ENCODE results near the gene COBL.

The COBL gene

DNA sequence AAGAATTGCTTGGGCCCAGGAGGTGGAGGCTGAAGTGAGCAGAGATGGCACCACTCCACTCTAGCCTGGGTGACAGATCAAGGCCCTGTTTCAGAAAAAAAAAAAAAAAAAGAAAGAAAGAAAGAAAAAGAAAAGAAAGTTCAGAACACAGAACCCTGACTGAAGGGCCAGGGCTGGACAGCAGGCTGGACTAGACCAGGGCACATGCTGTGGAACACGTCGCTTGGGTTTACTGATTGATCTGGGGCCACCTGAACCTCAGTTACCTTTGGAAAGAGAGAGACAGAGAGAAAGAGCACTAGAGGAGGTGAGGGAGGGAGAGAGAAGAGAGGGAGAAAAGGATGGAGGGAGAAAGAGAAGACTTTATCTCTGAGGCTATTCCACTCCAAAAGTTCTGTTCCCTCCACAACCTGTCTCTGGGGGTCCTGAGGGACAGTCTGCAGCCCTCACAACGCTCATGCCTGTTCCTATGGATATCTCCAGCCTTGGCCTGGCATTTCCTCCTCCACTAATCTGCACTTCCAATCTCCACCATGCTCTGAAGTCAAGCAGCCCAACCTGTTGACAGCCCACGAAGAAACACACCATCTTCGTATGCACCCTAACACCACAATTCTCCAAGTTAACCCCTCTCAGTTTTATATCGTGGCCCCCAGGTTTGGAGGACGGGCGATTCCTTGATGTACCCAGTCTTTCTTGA, 81.8 kb downstream of the COBL start:
- H3K4me1 ChIP-seq, result peaks cover 72% of the 10 kb centered on the region
- no peaks in the 10 kb centered on the region for H3K27me3 ChIP-seq (ENCODE audit: control insufficient read depth, insufficient read depth, low read length)
- H3K9ac ChIP-seq, result no peak overlapping the region
- no peak overlapping the region for H3K4me2 ChIP-seq (ENCODE audit: low read length)
- H3K9me3 ChIP-seq (ENCODE audit: control insufficient read depth, low read length), result no peaks in the 10 kb centered on the region
- H2AFZ ChIP-seq, result no peak overlapping the region
- H3K4me3 ChIP-seq (ENCODE audit: low read depth, low read length), result no peak overlapping the region
- peaks cover 31% of the 10 kb centered on the region for H3K79me2 ChIP-seq
- TF ChIP-seq CTCF (IDR thresholded peaks at IDR 0.05), result no peak
- H3K27ac ChIP-seq, result peak overlapping the region; percentile 93
- H3K36me3 ChIP-seq (ENCODE audit: control insufficient read depth, insufficient read depth, low read length), result no peaks in the 10 kb centered on the region

DNA sequence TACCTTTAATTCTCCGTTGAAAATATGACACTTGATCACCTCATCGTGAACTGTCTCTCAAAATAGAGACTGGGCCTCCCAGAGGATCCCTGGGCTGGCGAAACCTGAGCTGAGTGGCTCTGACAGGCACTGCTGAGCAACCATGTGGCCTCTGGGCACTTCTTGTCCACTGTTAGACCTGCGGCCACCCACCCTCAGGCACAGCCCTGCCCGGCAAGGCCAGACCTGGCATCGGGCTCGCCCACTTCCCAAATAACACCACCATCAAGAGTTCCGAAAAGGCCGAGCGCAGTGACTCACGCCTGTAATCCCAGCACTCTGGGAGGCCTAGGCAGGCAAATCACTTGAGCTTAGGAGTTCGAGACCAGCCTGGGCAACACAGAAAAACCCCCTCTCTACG, 82.5 kb downstream of the COBL start:
- Histone ChIP-seq H3K27me3 (ENCODE audit: control insufficient read depth, insufficient read depth, low read length) (no peaks in the 10 kb centered on the region), H3K9ac (no peak overlapping the region), H3K27ac (peak overlapping the region; percentile 93), H3K36me3 (ENCODE audit: control insufficient read depth, insufficient read depth, low read length) (no peaks in the 10 kb centered on the region), H3K4me2 (ENCODE audit: low read length) (no peak overlapping the region), H3K9me3 (ENCODE audit: control insufficient read depth, low read length) (no peaks in the 10 kb centered on the region), H2AFZ (peak overlapping the region; percentile 57), H3K79me2 (peaks cover 25% of the 10 kb centered on the region), H3K4me3 (ENCODE audit: low read depth, low read length) (no peak overlapping the region), H3K4me1 (peaks cover 71% of the 10 kb centered on the region)
- TF ChIP-seq CTCF (IDR thresholded peaks at IDR 0.05), result no peak

DNA sequence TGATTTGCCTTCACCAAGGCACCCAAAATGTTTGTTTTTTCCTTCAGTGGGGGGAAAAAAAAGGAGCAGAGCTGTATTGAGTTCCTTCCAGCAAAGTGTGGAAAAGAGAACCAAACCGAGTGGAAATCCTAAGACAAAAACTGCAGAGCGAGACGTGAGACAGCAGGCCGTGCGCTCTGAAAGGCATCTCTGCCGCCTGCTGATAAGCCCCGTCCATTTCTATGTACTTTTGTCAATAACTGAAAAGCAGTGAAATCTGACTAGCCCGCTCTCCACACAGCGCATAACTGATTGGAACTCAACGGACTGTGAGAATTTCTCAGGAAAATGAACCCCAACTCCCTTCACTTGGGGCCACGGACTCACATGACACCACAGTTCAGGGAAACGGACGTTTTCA, 83.2 kb downstream of the COBL start:
- Histone ChIP-seq H3K9ac (no peak overlapping the region), H3K79me2 (peaks cover 20% of the 10 kb centered on the region), H3K36me3 (ENCODE audit: control insufficient read depth, insufficient read depth, low read length) (no peaks in the 10 kb centered on the region), H3K4me1 (peaks cover 71% of the 10 kb centered on the region), H3K4me2 (ENCODE audit: low read length) (no peak overlapping the region), H3K27me3 (ENCODE audit: control insufficient read depth, insufficient read depth, low read length) (no peaks in the 10 kb centered on the region), H2AFZ (peak overlapping the region; percentile 52), H3K9me3 (ENCODE audit: control insufficient read depth, low read length) (no peaks in the 10 kb centered on the region), H3K27ac (peak overlapping the region; percentile 93), H3K4me3 (ENCODE audit: low read depth, low read length) (no peak overlapping the region)
- TF ChIP-seq CTCF (IDR thresholded peaks at IDR 0.05), result no peak

GRCh38 chr7:51230723-51231122, 85.9 kb downstream of the COBL start:
- Histone ChIP-seq H3K4me2 (ENCODE audit: low read length) (no peak overlapping the region), H3K27ac (peak overlapping the region; percentile 98), H3K9me3 (ENCODE audit: control insufficient read depth, low read length) (no peaks in the 10 kb centered on the region), H3K27me3 (ENCODE audit: control insufficient read depth, insufficient read depth, low read length) (no peaks in the 10 kb centered on the region), H3K4me3 (ENCODE audit: low read depth, low read length) (no peak overlapping the region), H3K4me1 (peaks cover 83% of the 10 kb centered on the region), H3K36me3 (ENCODE audit: control insufficient read depth, insufficient read depth, low read length) (no peaks in the 10 kb centered on the region), H3K9ac (no peak overlapping the region), H2AFZ (no peak overlapping the region), H3K79me2 (peaks cover 9% of the 10 kb centered on the region)
- TF ChIP-seq CTCF (IDR thresholded peaks at IDR 0.05), result no peak

DNA sequence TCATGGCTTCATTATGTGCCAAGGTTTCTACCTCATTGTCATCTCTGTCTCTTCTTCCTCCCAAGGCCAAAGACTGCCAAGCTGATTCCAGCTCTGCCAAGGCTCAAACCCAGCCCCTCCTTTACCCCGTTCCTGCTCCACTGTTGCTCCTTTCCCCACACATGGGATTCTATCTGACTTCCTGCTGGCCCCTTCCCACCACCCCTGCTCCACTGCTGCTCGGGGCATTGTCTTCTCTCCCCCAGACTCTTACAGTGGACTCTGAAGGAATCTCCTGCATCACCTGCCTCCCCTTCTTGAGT, 86.3 kb downstream of the COBL start:
- Histone ChIP-seq H3K4me2 (ENCODE audit: low read length) (no peak overlapping the region), H3K36me3 (ENCODE audit: control insufficient read depth, insufficient read depth, low read length) (no peaks in the 10 kb centered on the region), H3K79me2 (peaks cover 4% of the 10 kb centered on the region), H3K27me3 (ENCODE audit: control insufficient read depth, insufficient read depth, low read length) (no peaks in the 10 kb centered on the region), H2AFZ (peak overlapping the region; percentile 44), H3K4me1 (peaks cover 83% of the 10 kb centered on the region), H3K9me3 (ENCODE audit: control insufficient read depth, low read length) (no peaks in the 10 kb centered on the region), H3K4me3 (ENCODE audit: low read depth, low read length) (no peak overlapping the region), H3K9ac (no peak overlapping the region), H3K27ac (peak overlapping the region; percentile 98)
- no peak for TF ChIP-seq CTCF (IDR thresholded peaks at IDR 0.05)
